Subcutaneous adipose tissue (tissue), 4 donors: ENCODE measurements around the gene EXOSC2. TPM values are rescaled to one million over a fixed set of nuclear protein-coding genes. Genes with fewer than 3 reads are reported as not detected.

Experiments
- CTCF ChIP-seq: fragments of 450-650 bp; IDR thresholded peaks from one replicate; pipeline ENCODE4 v1.5.1; 2016; ENCODE audit warnings: low read depth, mild to moderate bottlenecking, control low read depth, antibody characterized with exemption, moderate library complexity
- total RNA-seq, 4 donors: library from RNA; depleted of rRNA; stranded (reverse); fragments of >200 nt; gene quantifications; one replicate each; pipeline ENCODE4 v1.1.0, GENCODE V29; 2016

Gene EXOSC2
- total RNA-seq, 4 donors from 2014 or later: 12.2 to 18.8 (median 14.9) TPM

GRCh38 chr9:130701059-130702022 lies 7.8 kb downstream of the EXOSC2 start:
- TF ChIP-seq CTCF: no peak

- no peak for TF ChIP-seq CTCF
Observed at GRCh38 chr9:130703501-130703900, 9.9 kb downstream of the EXOSC2 start.

- no peak for TF ChIP-seq CTCF
Observed at GRCh38 chr9:130707225-130707976, 13.8 kb downstream of the EXOSC2 start.

- TF ChIP-seq CTCF: no peak
Observed at GRCh38 chr9:130710822-130711352, 17.3 kb downstream of the EXOSC2 start.

- TF ChIP-seq CTCF: no peak
Observed at GRCh38 chr9:130711469-130711868, 17.9 kb downstream of the EXOSC2 start.

- no peak for TF ChIP-seq CTCF
Observed at GRCh38 chr9:130712564-130713285, 19.1 kb downstream of the EXOSC2 start.
